OCI-LY1 (cell line): ENCODE data around the gene MOB2.
"Not testable (repeated sequence)": the region's sequence is repeated elsewhere in the genome, so short reads cannot be mapped to it uniquely, and the experiment has no call there.

Experiments
- H2AFZ ChIP-seq: fragments of 200-600 bp; sonication (generic), shearing (Covaris generic); 2 replicates; pipeline ENCODE4 v1.6.0; 2014; ENCODE audit warnings: antibody characterized with exemption, mild to moderate bottlenecking, low read length
- H3F3A ChIP-seq: fragments of 200-600 bp; sonication (generic), shearing (Covaris generic); 2 replicates; pipeline ENCODE4 v1.6.0; 2014; ENCODE audit warnings: mild to moderate bottlenecking, antibody characterized with exemption, low read length, moderate library complexity; ENCODE audit not compliant: insufficient read depth
- H3K27ac ChIP-seq: fragments of 200-600 bp; sonication (generic); 2 replicates; pipeline ENCODE4 v1.5.1; 2014; ENCODE audit warnings: low read length, mixed run types, mild to moderate bottlenecking, low read depth; ENCODE audit not compliant: poor library complexity, severe bottlenecking
- H3K27me3 ChIP-seq: fragments of 200-600 bp; sonication (generic); 2 replicates; pipeline ENCODE4 v1.6.0; 2014; ENCODE audit warnings: antibody characterized with exemption, mild to moderate bottlenecking, low read length, moderate library complexity; ENCODE audit not compliant: insufficient read depth
- H3K36me3 ChIP-seq: fragments of 200-600 bp; sonication (generic); 2 replicates; pipeline ENCODE4 v1.6.1; 2014; ENCODE audit warnings: mild to moderate bottlenecking, antibody characterized with exemption, low read length, moderate library complexity, mixed read lengths; ENCODE audit not compliant: insufficient read depth
- H3K4me1 ChIP-seq: fragments of 200-600 bp; sonication (generic); 2 replicates; pipeline ENCODE4 v1.5.1; 2014; ENCODE audit warnings: mild to moderate bottlenecking, low read length, moderate library complexity; ENCODE audit not compliant: insufficient read depth, severe bottlenecking
- H3K4me2 ChIP-seq: fragments of 200-600 bp; sonication (generic), shearing (Covaris generic); 2 replicates; pipeline ENCODE4 v1.6.1; 2014; ENCODE audit warnings: low read length
- H3K4me3 ChIP-seq: fragments of 200-600 bp; sonication (generic); 2 replicates; pipeline ENCODE4 v1.5.1; 2014; ENCODE audit warnings: low read length, low read depth, mild to moderate bottlenecking, mixed read lengths; ENCODE audit not compliant: poor library complexity, severe bottlenecking
- H3K79me2 ChIP-seq: fragments of 200-600 bp; shearing (Covaris generic); 2 replicates; pipeline ENCODE4 v1.6.1; 2016; ENCODE audit warnings: mixed run types, low read length, mixed read lengths; ENCODE audit not compliant: insufficient read depth
- H3K9ac ChIP-seq: fragments of 200-600 bp; sonication (generic), shearing (Covaris generic); 2 replicates; pipeline ENCODE4 v1.6.1; 2014; ENCODE audit warnings: mild to moderate bottlenecking, low read length, mixed read lengths
- H3K9me2 ChIP-seq: fragments of 200-600 bp; sonication (generic), shearing (Covaris generic); 2 replicates; pipeline ENCODE4 v1.6.1; 2014; ENCODE audit warnings: low read depth, mild to moderate bottlenecking, low read length, mixed read lengths
- H3K9me3 ChIP-seq: fragments of 200-600 bp; shearing (Covaris generic); 2 replicates; pipeline ENCODE4 v1.6.1; 2014; ENCODE audit warnings: low read length, mixed read lengths
- H4K20me1 ChIP-seq: fragments of 200-600 bp; sonication (generic), shearing (Covaris generic); 2 replicates; pipeline ENCODE4 v1.6.0; 2016; ENCODE audit warnings: mild to moderate bottlenecking, low read length; ENCODE audit not compliant: insufficient read depth
- CTCF ChIP-seq: fragments of 200-600 bp; sonication (generic), shearing (Covaris generic); IDR thresholded peaks from 2 replicates; pipeline ENCODE4 v1.5.1; 2017; ENCODE audit warnings: mild to moderate bottlenecking, antibody characterized with exemption, low read length, moderate library complexity, mixed read lengths
- EZH2 ChIP-seq: fragments of 200-600 bp; sonication (generic), shearing (Covaris generic); IDR thresholded peaks from 2 replicates; pipeline ENCODE4 v1.8.0; 2017; ENCODE audit warnings: borderline replicate concordance, mixed run types, mild to moderate bottlenecking, antibody characterized with exemption, low read length, moderate library complexity, mixed read lengths

MOB2 gene

GRCh38 chr11:1428762-1429316, 57.7 kb downstream of the MOB2 start:
- Histone ChIP-seq H3K27ac (no peak overlapping the region), H3K9me2 (no peaks in the 10 kb centered on the region), H3K27me3 (no peaks in the 10 kb centered on the region), H3K79me2 (no peaks in the 10 kb centered on the region), H3K9ac (no peak overlapping the region), H4K20me1 (no peaks in the 10 kb centered on the region), H3K9me3 (no peaks in the 10 kb centered on the region), H3K4me3 (no peak overlapping the region), H3K4me2 (no peak overlapping the region), H2AFZ (no peak overlapping the region), H3K36me3 (no peaks in the 10 kb centered on the region), H3K4me1 (no peaks in the 10 kb centered on the region), H3F3A (no peaks in the 10 kb centered on the region)
- no peak for TF ChIP-seq CTCF
- TF ChIP-seq EZH2, result no peak

GRCh38 chr11:1425439-1425838, 61.1 kb downstream of the MOB2 start:
- H4K20me1 ChIP-seq, result no peaks in the 10 kb centered on the region
- H3K4me3 ChIP-seq, result no peak overlapping the region
- H3K27me3 ChIP-seq, result no peaks in the 10 kb centered on the region
- no peaks in the 10 kb centered on the region for H3K9me2 ChIP-seq
- no peak overlapping the region for H3K27ac ChIP-seq
- no peaks in the 10 kb centered on the region for H3K4me1 ChIP-seq
- H3K79me2 ChIP-seq, result no peaks in the 10 kb centered on the region
- H3F3A ChIP-seq, result no peaks in the 10 kb centered on the region
- no peak overlapping the region for H3K4me2 ChIP-seq
- H3K9me3 ChIP-seq, result no peaks in the 10 kb centered on the region
- no peak overlapping the region for H2AFZ ChIP-seq
- H3K36me3 ChIP-seq, result no peaks in the 10 kb centered on the region
- TF ChIP-seq CTCF (no peak), EZH2 (no peak)
- H3K9ac ChIP-seq, result no peak overlapping the region

- TF ChIP-seq EZH2, result no peak
- no peak for TF ChIP-seq CTCF
- H3K4me2 ChIP-seq, result no peak overlapping the region
Measured at GRCh38 chr11:1425006-1425405, 61.6 kb downstream of the MOB2 start.

GRCh38 chr11:1423406-1423805, 63.2 kb downstream of the MOB2 start:
- H3K79me2 ChIP-seq, H3K4me2 ChIP-seq, H4K20me1 ChIP-seq, H3K4me1 ChIP-seq, H3K9me3 ChIP-seq, H3K27ac ChIP-seq, H3K4me3 ChIP-seq, H3K27me3 ChIP-seq, H3K36me3 ChIP-seq, H2AFZ ChIP-seq, H3K9ac ChIP-seq, H3K9me2 ChIP-seq, H3F3A ChIP-seq: not testable (repeated sequence)

More at GRCh38 chr11:1425006-1425405, 61.6 kb downstream of the MOB2 start:
- Histone ChIP-seq H2AFZ (no peak overlapping the region), H3K9me2 (no peaks in the 10 kb centered on the region), H3F3A (no peaks in the 10 kb centered on the region), H3K79me2 (no peaks in the 10 kb centered on the region), H3K4me1 (no peaks in the 10 kb centered on the region), H3K27ac (no peak overlapping the region), H3K9ac (no peak overlapping the region), H3K27me3 (no peaks in the 10 kb centered on the region), H3K36me3 (no peaks in the 10 kb centered on the region), H3K4me3 (no peak overlapping the region), H4K20me1 (no peaks in the 10 kb centered on the region), H3K9me3 (no peaks in the 10 kb centered on the region)
